Measurements from ENCODE around the gene NBL1. TPM values are rescaled to one million over a fixed set of nuclear protein-coding genes. Genes with fewer than 3 reads are reported as not detected.
A peak's percentile ranks its signal among the peaks of the same experiment; 100 is the strongest.

The NBL1 gene
- total RNA-seq, 2 experiments from 2014 or later = 25.0 to 31.3 TPM

- Mint-ChIP-seq H3K27me3 (peaks cover 2% of the 10 kb centered on the region), H3K4me1 (ENCODE audit: low read depth) (no peaks in the 10 kb centered on the region), H3K36me3 (no peaks in the 10 kb centered on the region), H3K4me3 (no peak overlapping the region), H3K9me3 (no peaks in the 10 kb centered on the region), H3K27ac (no peak overlapping the region)
- intact Hi-C loops (cut with micrococcal nuclease) = no loop called here
- CTCF ChIA-PET = no interaction called here
- POLR2A ChIA-PET = no interaction called here
- no peak for DNase-seq
Measured at GRCh38 chr1:19678931-19679453, 34.9 kb downstream of the NBL1 start.

GRCh38 chr1:19679691-19680090 lies 35.6 kb downstream of the NBL1 start:
- Mint-ChIP-seq H3K36me3 (no peaks in the 10 kb centered on the region), H3K27me3 (peaks cover 2% of the 10 kb centered on the region), H3K4me1 (ENCODE audit: low read depth) (no peaks in the 10 kb centered on the region), H3K27ac (no peak overlapping the region), H3K4me3 (no peak overlapping the region), H3K9me3 (no peaks in the 10 kb centered on the region)
- POLR2A ChIA-PET = no interaction called here
- CTCF ChIA-PET = interaction anchor here (3.1 kb wide), 1 partner anchor 25 kb away, joined by 12 read pairs; no protein-coding TSS in a partner anchor
- DNase-seq = no peak
- intact Hi-C loops (cut with micrococcal nuclease) = no loop called here

- ChIA-PET POLR2A (no interaction called here), CTCF (interaction anchor here (1.0 to 3.1 kb wide), 3 partner anchors 18 to 35 kb away, joined by 3 to 12 read pairs (median 4); no protein-coding TSS in a partner anchor)
- no peak overlapping the region for H3K27ac Mint-ChIP-seq
- H3K36me3 Mint-ChIP-seq = no peaks in the 10 kb centered on the region
- H3K4me1 Mint-ChIP-seq (ENCODE audit: low read depth) = no peaks in the 10 kb centered on the region
- intact Hi-C loops (cut with micrococcal nuclease) = no loop called here
- no peaks in the 10 kb centered on the region for H3K9me3 Mint-ChIP-seq
- no peak for DNase-seq
- H3K27me3 Mint-ChIP-seq = no peaks in the 10 kb centered on the region
- H3K4me3 Mint-ChIP-seq = no peak overlapping the region
Measured at GRCh38 chr1:19680644-19681043, 36.5 kb downstream of the NBL1 start.

GRCh38 chr1:19682257-19682656 lies 38.1 kb downstream of the NBL1 start:
- peaks cover 1% of the 10 kb centered on the region for H3K4me1 Mint-ChIP-seq (ENCODE audit: low read depth)
- intact Hi-C loops (cut with micrococcal nuclease) = no loop called here
- CTCF ChIA-PET = interaction anchor here (3.1 kb wide), 1 partner anchor 22 kb away, joined by 12 read pairs; no protein-coding TSS in a partner anchor
- H3K27me3 Mint-ChIP-seq = no peaks in the 10 kb centered on the region
- H3K4me3 Mint-ChIP-seq = no peak overlapping the region
- POLR2A ChIA-PET = no interaction called here
- no peak for DNase-seq
- no peak overlapping the region for H3K27ac Mint-ChIP-seq
- peaks cover 3% of the 10 kb centered on the region for H3K36me3 Mint-ChIP-seq
- H3K9me3 Mint-ChIP-seq = peaks cover 1% of the 10 kb centered on the region

GRCh38 chr1:19682901-19683300 lies 38.8 kb downstream of the NBL1 start:
- Mint-ChIP-seq H3K27ac (no peak overlapping the region), H3K9me3 (peaks cover 4% of the 10 kb centered on the region), H3K4me1 (ENCODE audit: low read depth) (peaks cover 7% of the 10 kb centered on the region), H3K4me3 (no peak overlapping the region), H3K27me3 (no peaks in the 10 kb centered on the region), H3K36me3 (peaks cover 8% of the 10 kb centered on the region)
- CTCF ChIA-PET = interaction anchor here (3.1 kb wide), 1 partner anchor 22 kb away, joined by 12 read pairs; no protein-coding TSS in a partner anchor
- no peak for DNase-seq
- POLR2A ChIA-PET = no interaction called here
- intact Hi-C loops (cut with micrococcal nuclease) = no loop called here

- intact Hi-C loops (cut with micrococcal nuclease) = no loop called here
- Mint-ChIP-seq H3K4me3 (no peak overlapping the region), H3K4me1 (ENCODE audit: low read depth) (peaks cover 12% of the 10 kb centered on the region), H3K9me3 (peaks cover 4% of the 10 kb centered on the region), H3K27me3 (no peaks in the 10 kb centered on the region), H3K27ac (no peak overlapping the region), H3K36me3 (peaks cover 12% of the 10 kb centered on the region)
- ChIA-PET CTCF (no interaction called here), POLR2A (no interaction called here)
- no peak for DNase-seq
Measured at GRCh38 chr1:19683351-19683750, 39.2 kb downstream of the NBL1 start.

GRCh38 chr1:19684677-19685076 lies 40.6 kb downstream of the NBL1 start:
- no peak overlapping the region for H3K4me3 Mint-ChIP-seq
- ChIA-PET POLR2A (no interaction called here), CTCF (interaction anchor here (0.6 to 1.5 kb wide), 2 partner anchors 20 to 101 kb away, joined by 3 to 7 read pairs; no protein-coding TSS in a partner anchor)
- no peak for DNase-seq
- peaks cover 10% of the 10 kb centered on the region for H3K9me3 Mint-ChIP-seq
- H3K27me3 Mint-ChIP-seq = no peaks in the 10 kb centered on the region
- intact Hi-C loops (cut with micrococcal nuclease) = no loop called here
- no peak overlapping the region for H3K27ac Mint-ChIP-seq
- H3K36me3 Mint-ChIP-seq = peaks cover 22% of the 10 kb centered on the region
- H3K4me1 Mint-ChIP-seq (ENCODE audit: low read depth) = peaks cover 23% of the 10 kb centered on the region

GRCh38 chr1:19685994-19686393 lies 41.9 kb downstream of the NBL1 start:
- H3K27ac Mint-ChIP-seq = no peak overlapping the region
- DNase-seq = no peak
- CTCF ChIA-PET = interaction anchor here (1.5 kb wide), 1 partner anchor 8 kb away, joined by 3 read pairs; no protein-coding TSS in a partner anchor

GRCh38 chr1:19687414-19687813 lies 43.3 kb downstream of the NBL1 start:
- DNase-seq = no peak
- ChIA-PET CTCF (interaction anchor here (1.1 to 1.5 kb wide), 2 partner anchors 17 to 25 kb away, joined by 5 to 7 read pairs; no protein-coding TSS in a partner anchor), POLR2A (no interaction called here)
- H3K27ac Mint-ChIP-seq = no peak overlapping the region
- peaks cover 18% of the 10 kb centered on the region for H3K9me3 Mint-ChIP-seq
- peaks cover 41% of the 10 kb centered on the region for H3K36me3 Mint-ChIP-seq
- peaks cover 28% of the 10 kb centered on the region for H3K4me1 Mint-ChIP-seq (ENCODE audit: low read depth)
- H3K4me3 Mint-ChIP-seq = no peak overlapping the region
- intact Hi-C loops (cut with micrococcal nuclease) = no loop called here
- H3K27me3 Mint-ChIP-seq = no peaks in the 10 kb centered on the region

More at GRCh38 chr1:19685994-19686393, 41.9 kb downstream of the NBL1 start:
- peaks cover 32% of the 10 kb centered on the region for H3K36me3 Mint-ChIP-seq
- intact Hi-C loops (cut with micrococcal nuclease) = no loop called here
- peaks cover 18% of the 10 kb centered on the region for H3K9me3 Mint-ChIP-seq
- H3K4me3 Mint-ChIP-seq = no peak overlapping the region
- H3K27me3 Mint-ChIP-seq = no peaks in the 10 kb centered on the region
- H3K4me1 Mint-ChIP-seq (ENCODE audit: low read depth) = peaks cover 28% of the 10 kb centered on the region
- POLR2A ChIA-PET = no interaction called here

- Mint-ChIP-seq H3K27ac (peak overlapping the region; percentile 67), H3K4me3 (no peak overlapping the region), H3K36me3 (peaks cover 41% of the 10 kb centered on the region), H3K9me3 (peaks cover 18% of the 10 kb centered on the region), H3K27me3 (no peaks in the 10 kb centered on the region), H3K4me1 (ENCODE audit: low read depth) (peaks cover 28% of the 10 kb centered on the region)
- intact Hi-C loops (cut with micrococcal nuclease) = no loop called here
- peak; percentile 51 for DNase-seq
- POLR2A ChIA-PET = no interaction called here
- CTCF ChIA-PET = interaction anchor here (1.1 to 1.5 kb wide), 2 partner anchors 16 to 26 kb away, joined by 5 to 7 read pairs; no protein-coding TSS in a partner anchor
Measured at GRCh38 chr1:19688041-19688842, 44.1 kb downstream of the NBL1 start.

- Mint-ChIP-seq H3K9me3 (peaks cover 18% of the 10 kb centered on the region), H3K27ac (no peak overlapping the region)
Measured at GRCh38 chr1:19689085-19689757, 45.1 kb downstream of the NBL1 start.

GRCh38 chr1:19689856-19690255 lies 45.7 kb downstream of the NBL1 start:
- Mint-ChIP-seq H3K4me1 (ENCODE audit: low read depth) (peaks cover 28% of the 10 kb centered on the region), H3K9me3 (peaks cover 18% of the 10 kb centered on the region), H3K27me3 (no peaks in the 10 kb centered on the region), H3K4me3 (no peak overlapping the region), H3K27ac (no peak overlapping the region), H3K36me3 (peaks cover 44% of the 10 kb centered on the region)
- intact Hi-C loops (cut with micrococcal nuclease) = no loop called here
- POLR2A ChIA-PET = no interaction called here
- no peak for DNase-seq
- CTCF ChIA-PET = interaction anchor here (1.1 to 1.5 kb wide), 2 partner anchors 15 to 27 kb away, joined by 3 read pairs; no protein-coding TSS in a partner anchor

More at GRCh38 chr1:19689085-19689757, 45.1 kb downstream of the NBL1 start:
- CTCF ChIA-PET = interaction anchor here (1.5 kb wide), 1 partner anchor 27 kb away, joined by 3 read pairs; no protein-coding TSS in a partner anchor
- Mint-ChIP-seq H3K27me3 (no peaks in the 10 kb centered on the region), H3K4me1 (ENCODE audit: low read depth) (peaks cover 28% of the 10 kb centered on the region), H3K4me3 (no peak overlapping the region), H3K36me3 (peaks cover 43% of the 10 kb centered on the region)
- intact Hi-C loops (cut with micrococcal nuclease) = no loop called here
- POLR2A ChIA-PET = no interaction called here
- no peak for DNase-seq
